ENCODE measurements around the gene ZNF91. TPM values are rescaled to one million over a fixed set of nuclear protein-coding genes. Genes with fewer than 3 reads are reported as not detected.

ZNF91 gene
- total and polyA plus RNA-seq, 9 of the 15 experiments (the other 6 are each of a cell fraction or from before 2014, with no cell fraction given), result 1.0 to 6.7 (median 3.2) TPM

DNA sequence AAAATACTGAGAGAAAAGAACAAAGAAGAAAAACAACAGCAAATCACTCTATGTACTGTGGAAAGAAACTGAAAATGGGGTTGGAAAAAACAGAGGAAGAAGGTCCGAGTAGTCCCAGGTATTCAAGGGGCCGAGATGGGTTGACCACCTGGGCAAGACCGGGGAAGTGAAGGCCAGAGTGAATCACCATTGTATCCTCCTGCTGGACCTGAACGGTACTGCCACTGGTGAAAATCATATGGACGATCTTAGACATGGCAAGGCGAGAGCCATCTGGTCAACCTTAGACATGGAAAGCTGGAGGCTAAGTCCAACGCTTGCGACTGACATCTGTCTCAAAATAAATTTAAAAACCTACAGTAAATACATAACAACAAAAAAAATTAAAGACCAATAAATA, 44.4 kb upstream of the ZNF91 start:
- POLR2A ChIA-PET, result no interaction called here
- intact Hi-C loops (cut with micrococcal nuclease) (no loop called here), in situ Hi-C loops (cut with MboI) (no loop called here)
- CTCF ChIA-PET (ENCODE audit: low intra/inter-chr PET ratio), result no interaction called here
- Histone ChIP-seq H3K4me1 (replicated peaks in 1 of 2; ENCODE audit: control insufficient read depth in 2 of 2, insufficient read depth in 2 of 2, low read length in 2 of 2) (no peaks in the 10 kb centered on the region), H2AFZ (ENCODE audit: low read depth, low read length) (no peak overlapping the region), H3K9ac (ENCODE audit: insufficient read depth in 1 of 2, low read depth in 2 of 2, low read length in 2 of 2) (no peak overlapping the region), H3K36me3 (ENCODE audit: control insufficient read depth, insufficient read depth, low read length) (no peaks in the 10 kb centered on the region), H3K4me3 (no peak overlapping the region), H3K79me2 (ENCODE audit: control insufficient read depth, insufficient read depth, low read length) (no peaks in the 10 kb centered on the region), H3K9me3 (replicated peaks; ENCODE audit: control insufficient read depth, insufficient read depth, low read depth, low read length) (no peaks in the 10 kb centered on the region), H3K9me1 (ENCODE audit: control insufficient read depth, insufficient read depth, low read length) (no peaks in the 10 kb centered on the region), H3K27me3 (ENCODE audit: control insufficient read depth in 2 of 2, insufficient read depth in 2 of 2, low read length in 2 of 2) (no peaks in the 10 kb centered on the region), H3K4me2 (ENCODE audit: insufficient read depth, low read length) (no peak overlapping the region), H3K27ac (ENCODE audit: extremely low read depth, low read depth, low read length) (no peak overlapping the region), H4K20me1 (replicated peaks; ENCODE audit: control insufficient read depth, insufficient read depth, low read length) (no peaks in the 10 kb centered on the region)
- no peak for TF ChIP-seq ZNF224 (CRISPR knock-in tag; IDR thresholded peaks at IDR 0.05)
- 0 out of 6 replicates have a peak, but pooled peaks of 1 of the 3 experiments have one; percentile 23 for TF ChIP-seq CTCF (IDR thresholded peaks at IDR 0.05 in 2 of 3, conservative IDR thresholded peaks at IDR 0.05 in 1 of 3; ENCODE audit: insufficient read depth in 2 of 3, low read depth in 1 of 3, low read length in 3 of 3)
- BruUV-seq (replicated peaks), result no TSS peak
- DNase-seq (ENCODE audit: extremely low read depth in 1 of 4, low spot score in 3 of 4) (peak in 3 of 4 experiments; percentile 11 to 31 (median 26)), ATAC-seq (no peak), FAIRE-seq (no peak)
- WGBS (ENCODE audit: insufficient coverage, low coverage, missing lambda C conversion rate), result 0% methylated on average over 7 of the region's 8 CpGs

GRCh38 chr19:23437901-23438300, 42.6 kb upstream of the ZNF91 start:
- Histone ChIP-seq H3K9me3 (replicated peaks; ENCODE audit: control insufficient read depth, insufficient read depth, low read depth, low read length) (no peaks in the 10 kb centered on the region), H3K4me1 (replicated peaks in 1 of 2; ENCODE audit: control insufficient read depth in 2 of 2, insufficient read depth in 2 of 2, low read length in 2 of 2) (no peaks in the 10 kb centered on the region), H3K9ac (ENCODE audit: insufficient read depth in 1 of 2, low read depth in 2 of 2, low read length in 2 of 2) (no peak overlapping the region), H3K79me2 (ENCODE audit: control insufficient read depth, insufficient read depth, low read length) (no peaks in the 10 kb centered on the region), H3K36me3 (ENCODE audit: control insufficient read depth, insufficient read depth, low read length) (no peaks in the 10 kb centered on the region), H3K27ac (ENCODE audit: extremely low read depth, low read depth, low read length) (no peak overlapping the region), H4K20me1 (replicated peaks; ENCODE audit: control insufficient read depth, insufficient read depth, low read length) (no peaks in the 10 kb centered on the region), H3K9me1 (ENCODE audit: control insufficient read depth, insufficient read depth, low read length) (no peaks in the 10 kb centered on the region), H3K4me3 (no peak overlapping the region), H3K4me2 (ENCODE audit: insufficient read depth, low read length) (no peak overlapping the region), H2AFZ (ENCODE audit: low read depth, low read length) (no peak overlapping the region), H3K27me3 (ENCODE audit: control insufficient read depth in 2 of 2, insufficient read depth in 2 of 2, low read length in 2 of 2) (no peaks in the 10 kb centered on the region)
- ATAC-seq (no peak), FAIRE-seq (no peak), DNase-seq (ENCODE audit: extremely low read depth in 1 of 4, low spot score in 3 of 4) (no peak)
- in situ Hi-C loops (cut with MboI), result no loop called here
- no TSS peak for BruUV-seq (replicated peaks)
- WGBS (ENCODE audit: insufficient coverage, low coverage, missing lambda C conversion rate), result 0% methylated on average over 4 of the region's 4 CpGs
- intact Hi-C loops (cut with micrococcal nuclease), result no loop called here
- ChIA-PET CTCF (ENCODE audit: low intra/inter-chr PET ratio) (no interaction called here), POLR2A (no interaction called here)
- TF ChIP-seq CBFA2T3 (IDR thresholded peaks at IDR 0.05) (no peak), SAFB2 (IDR thresholded peaks at IDR 0.05; ENCODE audit: borderline replicate concordance, low read depth, low read length, severe bottlenecking) (no peak), ARID4B (CRISPR knock-in tag; IDR thresholded peaks at IDR 0.05) (no peak), ZNF384 (IDR thresholded peaks at IDR 0.05; ENCODE audit: low read depth, low read length) (no peak), THRAP3 (IDR thresholded peaks at IDR 0.05; ENCODE audit: borderline replicate concordance) (no peak), ZNF217 (CRISPR knock-in tag; IDR thresholded peaks at IDR 0.05) (no peak)
- TF ChIP-seq, protein P1, sequence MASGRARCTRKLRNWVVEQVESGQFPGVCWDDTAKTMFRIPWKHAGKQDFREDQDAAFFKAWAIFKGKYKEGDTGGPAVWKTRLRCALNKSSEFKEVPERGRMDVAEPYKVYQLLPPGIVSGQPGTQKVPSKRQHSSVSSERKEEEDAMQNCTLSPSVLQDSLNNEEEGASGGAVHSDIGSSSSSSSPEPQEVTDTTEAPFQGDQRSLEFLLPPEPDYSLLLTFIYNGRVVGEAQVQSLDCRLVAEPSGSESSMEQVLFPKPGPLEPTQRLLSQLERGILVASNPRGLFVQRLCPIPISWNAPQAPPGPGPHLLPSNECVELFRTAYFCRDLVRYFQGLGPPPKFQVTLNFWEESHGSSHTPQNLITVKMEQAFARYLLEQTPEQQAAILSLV (tag; IDR thresholded peaks at IDR 0.05), result no peak

Data from K562 (cell line).